Colonic mucosa (tissue), 4 donors: Measurements from ENCODE around the gene LATS1. TPM values are rescaled to one million over a fixed set of nuclear protein-coding genes. Genes with fewer than 3 reads are reported as not detected.
"Not testable (repeated sequence)": the region's sequence is repeated elsewhere in the genome, so short reads cannot be mapped to it uniquely, and the experiment has no call there.

ENCODE experiments used
- DNase-seq: peaks from one replicate; pipeline ENCODE4 v3.0.0-alpha.2; 2020
- H3K27ac ChIP-seq: fragments of 200-600 bp; one replicate; pipeline ENCODE4 v1.8.0; 2021
- H3K27me3 ChIP-seq: fragments of 200-600 bp; one replicate; pipeline ENCODE4 v1.8.0; 2021
- H3K36me3 ChIP-seq: fragments of 200-600 bp; one replicate; pipeline ENCODE4 v1.8.0; 2021
- H3K4me1 ChIP-seq: fragments of 200-600 bp; one replicate; pipeline ENCODE4 v1.8.0; 2021; ENCODE audit warnings: mild to moderate bottlenecking
- H3K4me3 ChIP-seq: fragments of 200-600 bp; one replicate; pipeline ENCODE4 v1.8.0; 2021
- H3K9ac ChIP-seq, 2 donors: one replicate each; pipeline ENCODE4 v1.7.0; 2013; ENCODE audit warnings: control low read depth in 2 of 2, low read depth in 2 of 2, low read length in 2 of 2
- H3K9me3 ChIP-seq: fragments of 200-600 bp; one replicate; pipeline ENCODE4 v1.8.0; 2021
- CTCF ChIP-seq: fragments of 200-600 bp; IDR thresholded peaks from one replicate; pipeline ENCODE4 v1.8.0; 2022; ENCODE audit warnings: antibody characterized with exemption, mild to moderate bottlenecking
- intact Hi-C: fragments of 100-400 bp; cut with DNase I; formaldehyde crosslinking; loops from one replicate; pipeline ENCODE4 v1.14.1; 2022
- total RNA-seq, 2 donors: library from RNA; stranded (reverse); fragmentation: NEBNext Ultra II Directional in 1 of 2; extraction: Animal tissue kit (Norgen Biotek cat#: 25700) in 1 of 2; gene quantifications; one replicate each; pipeline ENCODE4 v1.2.1, GENCODE V29; 2021
- donor health status: healthy.
- donor health status: DM: no; HTN: no; CAD: no.
- donor health status: DM: no; HTN: no; CAD: no.

LATS1 gene
- total RNA-seq, 2 donors from 2014 or later: 17.2 to 26.5 TPM

- H3K36me3 ChIP-seq: no peaks in the 10 kb centered on the region
- no peaks in the 10 kb centered on the region for H3K9me3 ChIP-seq
- DNase-seq: no peak
- no peak overlapping the region for H3K9ac ChIP-seq
- H3K4me3 ChIP-seq: no peak overlapping the region
- no peak for TF ChIP-seq CTCF
- no peaks in the 10 kb centered on the region for H3K4me1 ChIP-seq
- H3K27me3 ChIP-seq: no peaks in the 10 kb centered on the region
- intact Hi-C loops: no loop called here
- no peak overlapping the region for H3K27ac ChIP-seq
Measured at GRCh38 chr6:149755300-149756260, 37.7 kb upstream of the LATS1 start.

- no peak for TF ChIP-seq CTCF
- H3K4me3 ChIP-seq: no peak overlapping the region
- H3K4me1 ChIP-seq: no peaks in the 10 kb centered on the region
- H3K9me3 ChIP-seq: no peaks in the 10 kb centered on the region
- H3K9ac ChIP-seq: no peak overlapping the region
- DNase-seq: no peak
- no peaks in the 10 kb centered on the region for H3K27me3 ChIP-seq
- intact Hi-C loops: no loop called here
- no peak overlapping the region for H3K27ac ChIP-seq
- no peaks in the 10 kb centered on the region for H3K36me3 ChIP-seq
Measured at GRCh38 chr6:149754548-149754947, 36.6 kb upstream of the LATS1 start.

- H3K36me3 ChIP-seq, H3K4me3 ChIP-seq, H3K9me3 ChIP-seq, intact Hi-C loops, H3K4me1 ChIP-seq, DNase-seq, H3K27me3 ChIP-seq, H3K27ac ChIP-seq, H3K9ac ChIP-seq: not testable (repeated sequence)
Measured at GRCh38 chr6:149753374-149753637, 35.4 kb upstream of the LATS1 start.

- Histone ChIP-seq H3K9me3 (no peaks in the 10 kb centered on the region), H3K4me1 (no peaks in the 10 kb centered on the region), H3K27me3 (no peaks in the 10 kb centered on the region), H3K4me3 (no peak overlapping the region), H3K27ac (no peak overlapping the region), H3K36me3 (no peaks in the 10 kb centered on the region), H3K9ac (no peak overlapping the region)
- no peak for DNase-seq
- no peak for TF ChIP-seq CTCF
- intact Hi-C loops: no loop called here
Measured at GRCh38 chr6:149752600-149753373, 34.9 kb upstream of the LATS1 start.

- H3K27ac ChIP-seq, H3K36me3 ChIP-seq, intact Hi-C loops, H3K4me3 ChIP-seq, H3K9ac ChIP-seq, DNase-seq, H3K4me1 ChIP-seq, H3K9me3 ChIP-seq, H3K27me3 ChIP-seq: not testable (repeated sequence)
Measured at GRCh38 chr6:149751920-149752319, 34.0 kb upstream of the LATS1 start.

- intact Hi-C loops: no loop called here
- Histone ChIP-seq H3K4me1 (no peaks in the 10 kb centered on the region), H3K4me3 (no peak overlapping the region), H3K9ac (no peak overlapping the region), H3K9me3 (no peaks in the 10 kb centered on the region), H3K27me3 (no peaks in the 10 kb centered on the region), H3K36me3 (no peaks in the 10 kb centered on the region), H3K27ac (no peak overlapping the region)
- DNase-seq: no peak
- TF ChIP-seq CTCF: no peak
Measured at GRCh38 chr6:149751239-149751638, 33.3 kb upstream of the LATS1 start.
